HepG2 (cell line): ENCODE data around the gene MTCL1. TPM values are rescaled to one million over a fixed set of nuclear protein-coding genes. Genes with fewer than 3 reads are reported as not detected.

Source experiments
- ATAC-seq: fragments of 200-7000 bp; cut with Tn5 transposase; 3 replicates; pipeline ENCODE4 v1.9.1; 2020; ENCODE audit warnings: mild to moderate bottlenecking, moderate library complexity
- BruUV-seq: library from RNA; stranded (reverse); fragments of 400-500 nt; replicated peaks from 2 replicates; lab custom pipeline; 2021; lab: Mats Ljungman, UMichigan
- CTCF ChIA-PET: fragments of 300-600 bp; formaldehyde crosslinking; extraction: SDS; loops from one replicate; lab custom pipeline; 2021; ENCODE audit warnings: low total read pairs, inconsistent platforms, low intra/inter-chr PET ratio; lab: Yijun Ruan, JAX
- POLR2A ChIA-PET: fragments of 350-600 bp; sonication (Branson Sonifier 250); formaldehyde crosslinking; loops from one replicate; lab custom pipeline; 2020; ENCODE audit warnings: antibody characterized with exemption, inconsistent platforms; lab: Yijun Ruan, JAX
- DNase-seq: peaks from one replicate; pipeline ENCODE4 v3.0.0-alpha.2; 2015; ENCODE audit warnings: low spot score
- FAIRE-seq: peaks from 3 replicates; lab custom pipeline; 2011; peaks lifted over from hg19 to GRCh38; lab: Jason Lieb, UNC
- H2AFZ ChIP-seq: one replicate; pipeline ENCODE4 v1.6.1; 2011; ENCODE audit warnings: low read length, inconsistent platforms
- H3K27ac ChIP-seq: fragments of 300-600 bp; 3 replicates; pipeline ENCODE4 v1.8.0; 2011; ENCODE audit warnings: mixed run types, mild to moderate bottlenecking, mixed read lengths, low read length, inconsistent platforms; ENCODE audit not compliant: insufficient read depth; ENCODE audit errors: extremely low read length
- H3K27me3 ChIP-seq, 2 experiments: fragments of 200-600 bp in 1 of 2; 2 replicates in 1 of 2; 3 replicates in 1 of 2; pipeline versions ENCODE4 v1.6.0 to v1.8.0; 2011; ENCODE audit warnings: low read length in 2 of 2, mild to moderate bottlenecking in 2 of 2, moderate library complexity in 2 of 2, inconsistent platforms in 1 of 2; ENCODE audit not compliant: insufficient read depth in 2 of 2, control insufficient read depth in 1 of 2
- H3K36me3 ChIP-seq, 2 experiments: fragments of 200-600 bp in 1 of 2; replicated peaks in 1 of 2; 2 replicates in 1 of 2; 3 replicates in 1 of 2; pipeline versions ENCODE4 v1.5.1 to v1.8.0; 2011; ENCODE audit warnings: low read length in 2 of 2, inconsistent platforms in 1 of 2; ENCODE audit not compliant: insufficient read depth in 2 of 2, control insufficient read depth in 1 of 2
- H3K4me1 ChIP-seq: 2 replicates; pipeline ENCODE4 v1.5.1; 2012; ENCODE audit warnings: low read length, inconsistent platforms; ENCODE audit not compliant: insufficient read depth
- H3K4me2 ChIP-seq: 2 replicates; pipeline ENCODE4 v1.6.0; 2011; ENCODE audit warnings: low read depth, low read length, inconsistent platforms
- H3K4me3 ChIP-seq, 3 experiments: fragments of 200-600 bp in 1 of 3; sonication (generic), shearing (Covaris generic) in 1 of 3; replicated peaks in 1 of 3; 2 replicates each; pipeline ENCODE4 v1.5.1; 2011 to 2016; ENCODE audit warnings: low read length in 3 of 3, inconsistent platforms in 2 of 3, low read depth in 2 of 3, mild to moderate bottlenecking in 2 of 3, control low read depth in 1 of 3, mixed read lengths in 1 of 3; ENCODE audit not compliant: insufficient read depth in 1 of 3
- H3K79me2 ChIP-seq: one replicate; pipeline ENCODE4 v1.6.1; 2011; ENCODE audit warnings: low read length, inconsistent platforms; ENCODE audit not compliant: insufficient read depth
- H3K9ac ChIP-seq: 2 replicates; pipeline ENCODE4 v1.6.0; 2011; ENCODE audit warnings: mild to moderate bottlenecking, low read depth, low read length, inconsistent platforms; ENCODE audit not compliant: insufficient read depth
- H3K9me3 ChIP-seq: 2 replicates; pipeline ENCODE4 v1.5.1; 2012; ENCODE audit warnings: mild to moderate bottlenecking, low read length
- H4K20me1 ChIP-seq: 2 replicates; pipeline ENCODE4 v1.6.0; 2011; ENCODE audit warnings: inconsistent platforms, mild to moderate bottlenecking, low read length, moderate library complexity; ENCODE audit not compliant: insufficient read depth
- ARID4A ChIP-seq: sonication (generic); formaldehyde crosslinking; IDR thresholded peaks from 2 replicates; pipeline ENCODE4 v1.5.0; 2020; ENCODE audit warnings: mild to moderate bottlenecking, missing genetic modification reagents, borderline replicate concordance
- DDIT3 ChIP-seq: sonication (generic); formaldehyde crosslinking; IDR thresholded peaks from 2 replicates; pipeline ENCODE4 v1.4.0; 2020; ENCODE audit warnings: mild to moderate bottlenecking, missing genetic modification reagents
- KDM6A ChIP-seq: IDR thresholded peaks from 2 replicates; pipeline ENCODE4 v1.6.1; 2016; ENCODE audit warnings: low read depth
- MTF1 ChIP-seq: sonication (generic); formaldehyde crosslinking; IDR thresholded peaks from 2 replicates; pipeline ENCODE4 v1.5.0; 2020; ENCODE audit warnings: missing genetic modification reagents
- NR2F2 ChIP-seq: IDR thresholded peaks from 2 replicates; pipeline ENCODE4 v1.6.1; 2012; ENCODE audit warnings: low read depth, inconsistent platforms, borderline replicate concordance
- NRL ChIP-seq: sonication (generic); formaldehyde crosslinking; IDR thresholded peaks from 2 replicates; pipeline ENCODE4 v1.5.0; 2020; ENCODE audit warnings: missing genetic modification reagents, mild to moderate bottlenecking, moderate library complexity, borderline replicate concordance
- RERE ChIP-seq: IDR thresholded peaks from 2 replicates; pipeline ENCODE4 v1.6.1; 2016; ENCODE audit warnings: low read depth, missing genetic modification reagents, missing compliant biosample characterization
- RFXAP ChIP-seq: sonication (generic); formaldehyde crosslinking; IDR thresholded peaks from 2 replicates; pipeline ENCODE4 v1.4.0; 2020; ENCODE audit warnings: missing genetic modification reagents, borderline replicate concordance
- SMAD9 ChIP-seq: sonication (generic); formaldehyde crosslinking; IDR thresholded peaks from 2 replicates; pipeline ENCODE4 v1.5.1; 2020; ENCODE audit warnings: mild to moderate bottlenecking, missing genetic modification reagents
- SRSF1 ChIP-seq: fragments of 200-400 bp; formaldehyde crosslinking; optimal IDR thresholded peaks from 2 replicates; pipeline ENCODE3; 2017; ENCODE audit warnings: mild to moderate bottlenecking, low read depth, low read length, moderate library complexity
- THYN1 ChIP-seq: sonication (generic); formaldehyde crosslinking; IDR thresholded peaks from 2 replicates; pipeline ENCODE4 v1.8.1; 2023; ENCODE audit warnings: low read depth, mild to moderate bottlenecking, moderate library complexity, missing genetic modification reagents, borderline replicate concordance
- ZNF256 ChIP-seq: sonication (generic); formaldehyde crosslinking; conservative IDR thresholded peaks from 2 replicates; pipeline ENCODE4 v1.4.0; 2020; ENCODE audit warnings: missing genetic modification reagents
- ZNF460 ChIP-seq: sonication (generic); formaldehyde crosslinking; IDR thresholded peaks from 2 replicates; pipeline ENCODE4 v1.5.1; 2020; ENCODE audit warnings: missing genetic modification reagents, mild to moderate bottlenecking, borderline replicate concordance
- ZNF841 ChIP-seq: sonication (generic); formaldehyde crosslinking; IDR thresholded peaks from 2 replicates; pipeline ENCODE4 v1.8.1; 2023; ENCODE audit warnings: missing genetic modification reagents, borderline replicate concordance
- WGBS: methylation state at CpG from one replicate; pipeline ENCODE4 v1.1.6; 2017; ENCODE audit warnings: low lambda C conversion rate; 5-methylcytosine and 5-hydroxymethylcytosine counted together
- in situ Hi-C: cut with HindIII; loops from 2 replicates; pipeline ENCODE4 v1.10.0; 2017; ENCODE audit warnings: low pct_unique_long_range_greater_than_20kb; ENCODE audit not compliant: extremely low pct_ligation_motif_present
- intact Hi-C: fragments of 100-400 bp; cut with micrococcal nuclease; formaldehyde crosslinking; loops from one replicate; pipeline ENCODE4 v1.10.0; 2022; ENCODE audit not compliant: unreplicated experiment
- polyA plus RNA-seq, 8 experiments: library from polyadenylated mRNA; depleted of rRNA in 3 of 8; stranded (reverse) in 7 of 8; unstranded in 1 of 8; fragments of >200 nt; fragmentation: Illumina TruSeq in 4 of 8; extraction: Trizol in 4 of 8; gene quantifications; 2 replicates each; pipeline versions ENCODE4 v1.2.1 to v1.2.3, GENCODE V29; 2011 to 2016; ENCODE audit warnings: low read depth in 4 of 8, missing spikeins in 1 of 8, mixed read lengths in 1 of 8; ENCODE audit not compliant: insufficient read depth in 1 of 8
- total RNA-seq, 5 experiments: library from RNA; depleted of rRNA; stranded (reverse); fragments of >200 nt; fragmentation: Illumina TruSeq; extraction: Trizol; gene quantifications; 2 replicates each; pipeline ENCODE4 v1.2.3, GENCODE V29; 2016; ENCODE audit warnings: low read depth in 1 of 5

MTCL1 gene
- total and polyA plus RNA-seq, 2 of the 13 experiments (the other 11 are each of a cell fraction or from before 2014, with no cell fraction given) = 3.1 to 3.2 TPM

- no peak for ATAC-seq
- no peaks in the 10 kb centered on the region for H3K79me2 ChIP-seq
- TF ChIP-seq DDIT3 (no peak), RFXAP (no peak), SMAD9 (CRISPR knock-in tag) (no peak), RERE (CRISPR knock-in tag) (no peak), KDM6A (CRISPR knock-in tag) (no peak), THYN1 (no peak), SRSF1 (no peak), ZNF460 (CRISPR knock-in tag) (no peak), ZNF256 (CRISPR knock-in tag) (no peak), ZNF841 (CRISPR knock-in tag) (no peak), NR2F2 (no peak), ARID4A (CRISPR knock-in tag) (no peak), NRL (CRISPR knock-in tag) (no peak), MTF1 (no peak)
These were observed 45.6 kb downstream of the MTCL1 start for GRCh38 chr18:8750954-8751415.

More at GRCh38 chr18:8750954-8751415, 45.6 kb downstream of the MTCL1 start:
- Histone ChIP-seq H4K20me1 (no peaks in the 10 kb centered on the region), H3K9me3 (no peaks in the 10 kb centered on the region), H2AFZ (no peak overlapping the region), H3K4me3 (no peak overlapping the region), H3K27ac (no peak overlapping the region), H3K36me3 (peaks cover 0 to 3% of the 10 kb centered on the region in 2 experiments; a peak in 1 of 5 replicates), H3K9ac (no peak overlapping the region), H3K27me3 (peaks cover 0 to 1% of the 10 kb centered on the region in 2 experiments; a peak in 1 of 5 replicates), H3K4me2 (no peak overlapping the region), H3K4me1 (no peaks in the 10 kb centered on the region)
- intact Hi-C loops = no loop called here
- POLR2A ChIA-PET = no interaction called here
- CTCF ChIA-PET = no interaction called here
- no TSS peak for BruUV-seq
- no peak for FAIRE-seq
- in situ Hi-C loops = no loop called here
- DNase-seq = no peak
- 84% methylated on average over 7 of the region's 8 CpGs for WGBS
